Stimulated activated CD8-positive, alpha-beta memory T cell treated with anti-CD3 and anti-CD28 coated beads, Interleukin-12 subunit alpha, Interleukin-12 subunit beta, amount 100 ng/mL, for 24 hours (primary cell): Measurements from ENCODE around the gene EPS8.

ENCODE experiments used
- DNase-seq: peaks from one replicate; pipeline ENCODE4 v3.0.0-alpha.2; 2020; ENCODE audit errors: extremely low read depth

EPS8 gene

GRCh38 chr12:15719230-15719629 lies 70.0 kb downstream of the EPS8 start:
- DNase-seq: no peak

- DNase-seq: no peak
Measured at GRCh38 chr12:15717940-15718567, 71.1 kb downstream of the EPS8 start.

- DNase-seq: no peak
Measured at GRCh38 chr12:15716581-15716980, 72.6 kb downstream of the EPS8 start.

- DNase-seq: no peak
Measured at GRCh38 chr12:15714256-15714655, 74.9 kb downstream of the EPS8 start.

GRCh38 chr12:15712823-15713660 lies 76.1 kb downstream of the EPS8 start:
- no peak for DNase-seq

- no peak for DNase-seq
Measured at GRCh38 chr12:15712160-15712559, 77.0 kb downstream of the EPS8 start.

GRCh38 chr12:15710860-15711510 lies 78.2 kb downstream of the EPS8 start:
- no peak for DNase-seq

GRCh38 chr12:15709551-15709950 lies 79.6 kb downstream of the EPS8 start:
- DNase-seq: no peak

GRCh38 chr12:15708396-15709076 lies 80.7 kb downstream of the EPS8 start:
- no peak for DNase-seq

GRCh38 chr12:15707516-15708199 lies 81.5 kb downstream of the EPS8 start:
- no peak for DNase-seq

- no peak for DNase-seq
Measured at GRCh38 chr12:15706010-15706676, 83.0 kb downstream of the EPS8 start.

GRCh38 chr12:15705606-15706005 lies 83.6 kb downstream of the EPS8 start:
- no peak for DNase-seq

- DNase-seq: no peak
Measured at GRCh38 chr12:15702276-15702675, 86.9 kb downstream of the EPS8 start.

- no peak for DNase-seq
Measured at GRCh38 chr12:15701631-15702156, 87.5 kb downstream of the EPS8 start.

- DNase-seq: no peak
Measured at GRCh38 chr12:15701206-15701605, 88.0 kb downstream of the EPS8 start.

GRCh38 chr12:15700595-15700994 lies 88.6 kb downstream of the EPS8 start:
- no peak for DNase-seq

GRCh38 chr12:15699886-15700285 lies 89.3 kb downstream of the EPS8 start:
- DNase-seq: no peak

- no peak for DNase-seq
Measured at GRCh38 chr12:15698377-15698871, 90.8 kb downstream of the EPS8 start.

GRCh38 chr12:15697201-15697600 lies 92.0 kb downstream of the EPS8 start:
- DNase-seq: no peak

GRCh38 chr12:15693228-15693911 lies 95.8 kb downstream of the EPS8 start:
- DNase-seq: no peak
